Activated T-helper 2 cell treated with anti-CD3 and anti-CD28 coated beads, Interferon-gamma antibody, Interleukin-2, Interleukin-4, amounts not matched to agents 10 μg/mL and 5 μg/mL and 100 μg/mL, durations not matched to agents 14 hours and 24 hours and 36 hours (primary cell): ENCODE data around the gene BRD3OS. TPM values are rescaled to one million over a fixed set of nuclear protein-coding genes. Genes with fewer than 3 reads are reported as not detected.

Experiments used
- DNase-seq: peaks from one replicate; pipeline ENCODE4 v3.0.0; 2021; ENCODE audit warnings: low spot score
- H3K27ac Mint-ChIP-seq: one replicate; pipeline ENCODE4 v1.8.0; 2021; ENCODE audit warnings: mixed read lengths
- H3K27me3 Mint-ChIP-seq: one replicate; pipeline ENCODE4 v1.8.0; 2021; ENCODE audit warnings: low read depth, mixed read lengths
- H3K36me3 Mint-ChIP-seq: one replicate; pipeline ENCODE4 v1.8.0; 2021; ENCODE audit warnings: low read depth, mixed read lengths
- H3K4me1 Mint-ChIP-seq: one replicate; pipeline ENCODE4 v1.8.0; 2021; ENCODE audit warnings: low read depth, mixed read lengths
- H3K4me3 Mint-ChIP-seq: one replicate; pipeline ENCODE4 v1.8.0; 2021; ENCODE audit warnings: low read depth, mild to moderate bottlenecking, moderate library complexity, mixed read lengths
- H3K9me3 Mint-ChIP-seq: one replicate; pipeline ENCODE4 v1.8.0; 2021; ENCODE audit warnings: mixed read lengths
- intact Hi-C: fragments of 100-400 bp; cut with micrococcal nuclease; formaldehyde crosslinking; loops from one replicate; pipeline ENCODE4 v1.15.1; 2023
- total RNA-seq: library from RNA; stranded (reverse); gene quantifications from 2 replicates; pipeline ENCODE4 v1.2.3, GENCODE V29; 2022

BRD3OS gene
- total RNA-seq, 1 donor from 2014 or later = 12.3 TPM

DNA sequence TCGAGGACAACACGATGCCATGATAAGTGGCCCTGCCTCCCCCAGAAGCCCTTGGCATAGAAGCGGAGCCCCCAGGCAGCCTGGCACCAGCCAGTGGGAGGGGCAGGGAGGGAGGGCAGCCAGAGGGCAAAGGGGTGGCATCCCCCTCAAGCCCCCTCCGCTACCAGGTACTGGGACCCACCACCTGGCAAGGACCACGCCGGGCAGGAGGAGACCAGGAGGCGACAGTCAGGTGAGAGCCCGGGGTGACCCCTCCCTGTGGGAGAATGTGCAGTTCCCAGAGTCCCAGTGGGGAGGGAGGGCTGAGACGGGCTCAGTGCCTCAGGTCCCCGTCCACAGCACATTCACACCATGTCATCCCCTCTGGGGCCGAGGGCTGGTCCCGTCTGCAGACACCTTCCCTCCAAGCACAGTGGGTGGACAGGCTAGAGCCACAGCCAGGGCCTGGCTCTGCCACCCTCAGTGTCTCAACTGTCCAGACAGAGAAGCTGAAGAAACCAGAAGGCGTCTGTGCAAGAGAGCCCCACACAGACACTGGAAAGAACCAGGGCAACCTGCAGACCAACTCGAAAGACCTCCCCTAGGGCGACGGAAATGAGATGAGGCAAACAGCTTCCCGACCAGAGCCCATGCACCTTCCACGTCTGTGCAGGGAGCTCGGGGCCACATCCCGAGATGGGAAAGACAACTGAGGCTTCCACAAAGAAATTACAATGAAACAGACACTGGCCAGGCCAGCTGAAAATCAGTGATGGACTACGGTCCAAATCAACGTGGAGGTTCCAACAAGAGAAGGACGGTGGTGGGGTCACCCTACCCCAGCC lies 31.4 kb downstream of the BRD3OS start:
- Mint-ChIP-seq H3K9me3 (no peaks in the 10 kb centered on the region), H3K27me3 (no peaks in the 10 kb centered on the region), H3K27ac (no peak overlapping the region), H3K4me1 (peaks cover 12% of the 10 kb centered on the region), H3K4me3 (no peak overlapping the region), H3K36me3 (peaks cover under 1% of the 10 kb centered on the region)
- DNase-seq = no peak
- intact Hi-C loops = no loop called here

- H3K27ac Mint-ChIP-seq = no peak overlapping the region
- no peaks in the 10 kb centered on the region for H3K27me3 Mint-ChIP-seq
- DNase-seq = no peak
- no peaks in the 10 kb centered on the region for H3K36me3 Mint-ChIP-seq
- no peak overlapping the region for H3K4me3 Mint-ChIP-seq
- no peaks in the 10 kb centered on the region for H3K9me3 Mint-ChIP-seq
- H3K4me1 Mint-ChIP-seq = peaks cover 12% of the 10 kb centered on the region
- intact Hi-C loops = no loop called here
Measured at GRCh38 chr9:134057307-134057657, 32.0 kb downstream of the BRD3OS start.

DNA sequence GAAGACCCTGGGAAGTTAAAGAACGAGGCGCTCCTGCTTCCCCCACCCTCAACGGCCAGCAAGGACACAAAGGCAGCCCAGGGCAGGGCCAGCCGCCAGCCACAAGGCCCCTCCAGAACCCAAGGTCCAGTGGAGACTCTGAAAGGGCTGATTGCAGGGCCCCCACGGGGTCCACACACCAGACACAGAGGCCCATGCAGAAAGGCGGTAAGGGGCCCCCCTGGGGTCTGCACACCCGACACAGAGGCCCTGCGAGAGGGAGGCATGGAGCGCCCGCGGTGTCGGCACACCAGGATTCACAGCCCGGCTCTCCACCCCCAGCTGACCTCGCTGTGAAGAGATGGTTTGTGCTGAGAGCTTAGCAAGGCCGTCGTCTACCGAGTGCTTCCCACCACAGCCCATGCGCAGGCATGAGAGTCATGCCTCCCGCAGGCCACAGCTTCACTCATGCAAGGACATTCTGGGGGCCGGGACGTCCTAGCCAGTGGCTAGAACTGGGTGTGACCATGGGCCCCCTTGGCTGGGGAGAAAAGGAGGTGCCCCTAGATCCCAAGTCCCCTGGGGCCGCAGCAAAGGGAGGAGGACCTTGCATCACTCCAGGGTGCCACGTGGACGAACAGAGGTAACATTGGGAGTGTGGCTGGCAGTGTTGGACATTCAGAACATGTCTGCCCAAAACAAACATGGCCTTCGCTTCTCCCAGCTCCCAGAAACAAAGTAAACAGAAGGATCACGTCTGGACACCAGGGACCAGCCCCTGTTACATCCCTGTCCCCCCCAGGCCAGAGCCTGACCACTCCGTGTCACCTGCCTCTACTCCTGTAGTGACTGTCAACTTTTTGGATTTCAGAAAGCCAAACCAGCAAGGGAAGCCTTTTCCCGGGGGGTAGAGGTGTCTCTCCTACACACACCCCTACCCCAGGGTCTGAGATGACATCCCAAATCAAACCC lies 32.7 kb downstream of the BRD3OS start:
- Mint-ChIP-seq H3K4me3 (no peak overlapping the region), H3K27me3 (no peaks in the 10 kb centered on the region), H3K4me1 (peaks cover 12% of the 10 kb centered on the region), H3K27ac (no peak overlapping the region), H3K36me3 (peaks cover under 1% of the 10 kb centered on the region), H3K9me3 (no peaks in the 10 kb centered on the region)
- no peak for DNase-seq
- intact Hi-C loops = no loop called here

- Mint-ChIP-seq H3K36me3 (peaks cover 7% of the 10 kb centered on the region), H3K27me3 (no peaks in the 10 kb centered on the region), H3K4me3 (no peak overlapping the region), H3K9me3 (no peaks in the 10 kb centered on the region), H3K4me1 (peaks cover 12% of the 10 kb centered on the region), H3K27ac (no peak overlapping the region)
- no peak for DNase-seq
- intact Hi-C loops = no loop called here
Measured at GRCh38 chr9:134058716-134059115, 33.4 kb downstream of the BRD3OS start.

GRCh38 chr9:134059188-134059641 lies 33.9 kb downstream of the BRD3OS start:
- DNase-seq = no peak
- peaks cover 12% of the 10 kb centered on the region for H3K4me1 Mint-ChIP-seq
- H3K36me3 Mint-ChIP-seq = peaks cover 7% of the 10 kb centered on the region
- intact Hi-C loops = no loop called here
- H3K27me3 Mint-ChIP-seq = no peaks in the 10 kb centered on the region
- no peaks in the 10 kb centered on the region for H3K9me3 Mint-ChIP-seq
- H3K4me3 Mint-ChIP-seq = no peak overlapping the region
- H3K27ac Mint-ChIP-seq = no peak overlapping the region

GRCh38 chr9:134059661-134060395 lies 34.5 kb downstream of the BRD3OS start:
- H3K4me1 Mint-ChIP-seq = peaks cover 14% of the 10 kb centered on the region

DNA sequence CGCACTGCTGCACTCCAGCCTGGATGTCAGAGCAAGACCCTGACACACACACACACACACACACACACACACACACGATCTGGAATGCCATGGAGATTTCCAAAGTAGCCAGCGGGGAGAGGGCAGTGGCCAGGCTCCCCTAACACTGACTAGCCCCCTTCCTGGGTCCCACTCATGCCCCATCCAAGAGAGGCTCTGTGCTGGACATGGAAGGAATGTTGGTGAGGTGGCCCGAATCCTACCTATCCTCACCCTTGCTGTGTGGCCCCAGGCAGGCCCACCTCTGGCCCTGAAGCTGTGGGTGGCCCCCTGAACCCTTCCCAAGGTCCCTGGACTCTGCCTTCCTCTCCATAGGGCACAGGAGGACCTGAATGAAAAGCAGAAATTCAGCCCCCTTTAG lies 35.3 kb downstream of the BRD3OS start:
- Mint-ChIP-seq H3K27ac (no peak overlapping the region), H3K4me1 (peaks cover 16% of the 10 kb centered on the region), H3K36me3 (peaks cover 7% of the 10 kb centered on the region), H3K9me3 (no peaks in the 10 kb centered on the region), H3K4me3 (no peak overlapping the region), H3K27me3 (no peaks in the 10 kb centered on the region)
- intact Hi-C loops = no loop called here
- no peak for DNase-seq

More at GRCh38 chr9:134059661-134060395, 34.5 kb downstream of the BRD3OS start:
- Mint-ChIP-seq H3K4me3 (no peak overlapping the region), H3K27me3 (no peaks in the 10 kb centered on the region), H3K9me3 (no peaks in the 10 kb centered on the region), H3K27ac (no peak overlapping the region), H3K36me3 (peaks cover 7% of the 10 kb centered on the region)
- intact Hi-C loops = no loop called here
- DNase-seq = no peak

- Mint-ChIP-seq H3K27me3 (no peaks in the 10 kb centered on the region), H3K4me1 (peaks cover 21% of the 10 kb centered on the region), H3K27ac (no peak overlapping the region), H3K36me3 (peaks cover 7% of the 10 kb centered on the region), H3K9me3 (no peaks in the 10 kb centered on the region), H3K4me3 (no peak overlapping the region)
- no peak for DNase-seq
- intact Hi-C loops = no loop called here
Measured at GRCh38 chr9:134061019-134061687, 35.9 kb downstream of the BRD3OS start.

DNA sequence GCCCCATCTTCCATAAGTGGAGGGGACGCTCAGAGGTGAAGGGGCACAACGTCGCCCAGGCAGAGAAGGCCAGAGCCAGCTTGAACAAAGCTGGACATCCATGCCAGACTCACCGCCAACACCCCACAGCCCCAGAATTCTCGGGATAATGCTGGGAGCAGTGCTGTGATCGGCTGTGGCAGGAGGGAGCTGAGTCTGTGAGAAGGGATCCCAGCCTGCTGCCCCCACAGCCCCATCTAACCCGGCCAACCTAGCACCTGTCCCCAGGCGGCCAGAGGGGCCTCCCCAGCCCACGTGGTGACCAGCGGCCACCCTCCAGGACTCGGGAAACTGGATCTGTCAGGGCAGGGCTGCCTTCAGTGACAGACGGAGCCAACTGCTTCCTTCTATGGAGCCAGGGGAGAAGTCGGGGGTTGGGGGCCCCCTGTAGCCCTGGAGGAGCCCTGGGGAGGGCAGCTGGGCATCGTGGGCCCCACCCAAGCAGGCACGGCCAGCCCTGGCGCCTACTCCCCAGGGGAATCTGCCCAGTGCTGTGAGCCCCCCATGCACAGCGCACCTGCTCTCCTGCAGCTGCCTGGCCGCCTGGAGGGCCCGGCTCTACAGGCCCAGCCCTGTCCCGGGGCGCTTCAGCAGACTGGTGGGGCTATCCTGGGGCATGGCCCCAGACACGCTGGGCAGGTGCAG lies 36.5 kb downstream of the BRD3OS start:
- no peaks in the 10 kb centered on the region for H3K9me3 Mint-ChIP-seq
- intact Hi-C loops = no loop called here

GRCh38 chr9:134062461-134063087 lies 37.3 kb downstream of the BRD3OS start:
- no peak overlapping the region for H3K4me3 Mint-ChIP-seq
- no peaks in the 10 kb centered on the region for H3K27me3 Mint-ChIP-seq
- no peak overlapping the region for H3K27ac Mint-ChIP-seq
- H3K36me3 Mint-ChIP-seq = peaks cover 7% of the 10 kb centered on the region
- peaks cover 25% of the 10 kb centered on the region for H3K4me1 Mint-ChIP-seq
- no peaks in the 10 kb centered on the region for H3K9me3 Mint-ChIP-seq
- DNase-seq = no peak
- intact Hi-C loops = no loop called here

More for the DNA sequence above, 36.5 kb downstream of the BRD3OS start:
- Mint-ChIP-seq H3K27me3 (no peaks in the 10 kb centered on the region), H3K4me1 (peaks cover 25% of the 10 kb centered on the region), H3K4me3 (no peak overlapping the region), H3K36me3 (peaks cover 7% of the 10 kb centered on the region), H3K27ac (no peak overlapping the region)
- no peak for DNase-seq

- intact Hi-C loops = no loop called here
- Mint-ChIP-seq H3K4me1 (peaks cover 25% of the 10 kb centered on the region), H3K4me3 (no peak overlapping the region), H3K27me3 (no peaks in the 10 kb centered on the region), H3K9me3 (no peaks in the 10 kb centered on the region), H3K36me3 (peaks cover 7% of the 10 kb centered on the region), H3K27ac (no peak overlapping the region)
- DNase-seq = no peak
Measured at GRCh38 chr9:134063088-134063570, 37.8 kb downstream of the BRD3OS start.
